Cardiac ventricle fibroblast (primary cell): ENCODE results near the gene PPP1R9A. TPM values are rescaled to one million over a fixed set of nuclear protein-coding genes. Genes with fewer than 3 reads are reported as not detected.

Source experiments
- total RNA-seq: library from RNA; depleted of rRNA; stranded (reverse); fragments of >200 nt; gene quantifications from 2 replicates; pipeline ENCODE4 v1.2.3, GENCODE V29; 2015

The PPP1R9A gene
- total RNA-seq, result under 0.01 and 0.06 TPM in 2 replicates

GRCh38 chr7:94907026-94907810 is at the start of gene PPP1R9A:
PPP1R9A (plus strand) TSS chr7:94907594; CDS start chr7:94910114, 2,520 bp downstream.

GRCh38 chr7:95324431-95324830 is 417.0 kb downstream of the PPP1R9A start, which contains the start of gene PON1:
PON1 (minus strand) TSS chr7:95324532; CDS start chr7:95324475, 57 bp downstream.

